Ishikawa (cell line): ENCODE measurements around the gene OBSCN.

ENCODE experiments used
- CREB1 ChIP-seq: IDR thresholded peaks from 2 replicates; pipeline ENCODE4 v1.6.1; 2012; ENCODE audit warnings: low read depth
- FOXM1 ChIP-seq: IDR thresholded peaks from 2 replicates; pipeline ENCODE4 v1.6.1; 2012; ENCODE audit warnings: low read depth, borderline replicate concordance

DNA sequence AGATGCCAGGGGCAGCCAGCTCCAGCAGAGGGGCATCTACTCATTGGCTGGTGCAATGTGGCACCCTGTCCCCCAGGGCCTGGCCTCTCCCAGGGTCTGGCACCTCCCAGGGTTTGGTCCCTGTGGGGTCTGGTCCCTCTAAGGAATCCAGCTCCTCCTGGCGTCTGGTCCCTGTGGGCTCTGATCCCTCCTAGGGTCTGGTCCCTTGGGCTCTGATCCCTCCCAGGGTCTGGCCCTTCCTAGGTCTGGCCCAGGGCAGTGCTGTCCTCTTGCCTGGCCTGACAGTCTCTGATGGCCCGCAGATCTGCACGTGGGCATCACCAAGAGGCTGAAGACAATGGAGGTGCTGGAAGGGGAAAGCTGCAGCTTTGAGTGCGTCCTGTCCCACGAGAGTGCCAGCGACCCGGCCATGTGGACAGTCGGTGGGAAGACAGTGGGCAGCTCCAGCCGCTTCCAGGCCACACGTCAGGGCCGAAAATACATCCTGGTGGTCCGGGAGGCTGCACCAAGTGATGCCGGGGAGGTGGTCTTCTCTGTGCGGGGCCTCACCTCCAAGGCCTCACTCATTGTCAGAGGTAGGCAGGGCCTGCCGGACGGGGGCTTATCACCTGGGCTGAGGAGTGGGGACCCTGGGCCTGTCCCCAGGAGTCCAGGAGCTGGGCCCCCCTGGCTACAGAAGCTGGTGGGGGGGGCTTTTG is 73.9 kb downstream of the OBSCN start:
- no peak for TF ChIP-seq FOXM1
- no peak for TF ChIP-seq CREB1
